ENCODE results near the gene EML3. TPM values are rescaled to one million over a fixed set of nuclear protein-coding genes. Genes with fewer than 3 reads are reported as not detected.
"Not testable (repeated sequence)": the region's sequence is repeated elsewhere in the genome, so short reads cannot be mapped to it uniquely, and the experiment has no call there.

EML3 gene
- total RNA-seq, 2 donors from 2014 or later, result 37.5 to 58.7 TPM

- DNase-seq, result peak; percentile 65
- Histone ChIP-seq H3K27me3 (no peaks in the 10 kb centered on the region), H3K9ac (ENCODE audit: low read depth in 2 of 2, low read length in 2 of 2) (peak overlapping the region; percentile 52 to 98), H3K27ac (peak overlapping the region; percentile 89), H3K4me3 (peak overlapping the region; percentile 85), H3K36me3 (no peaks in the 10 kb centered on the region), H3K9me3 (no peaks in the 10 kb centered on the region), H3K4me1 (peaks cover 18% of the 10 kb centered on the region)
- TF ChIP-seq CTCF (IDR thresholded peaks at IDR 0.05), result no peak
- intact Hi-C loops (cut with DNase I), result no loop called here
Measured at GRCh38 chr11:62575156-62575555, 37.4 kb downstream of the EML3 start.

- Histone ChIP-seq H3K36me3 (no peaks in the 10 kb centered on the region), H3K27me3 (no peaks in the 10 kb centered on the region), H3K4me3 (peak overlapping the region; percentile 85), H3K4me1 (peaks cover 18% of the 10 kb centered on the region), H3K9me3 (no peaks in the 10 kb centered on the region), H3K27ac (peak overlapping the region; percentile 89), H3K9ac (ENCODE audit: low read depth in 2 of 2, low read length in 2 of 2) (peak overlapping the region; percentile 87 to 98)
- peak; percentile 50 for DNase-seq
- no peak for TF ChIP-seq CTCF (IDR thresholded peaks at IDR 0.05)
- intact Hi-C loops (cut with DNase I), result no loop called here
Measured at GRCh38 chr11:62574363-62575071, 38.1 kb downstream of the EML3 start.

- peak; percentile 99 for DNase-seq
- Histone ChIP-seq H3K9me3 (no peaks in the 10 kb centered on the region), H3K36me3 (no peaks in the 10 kb centered on the region), H3K9ac (ENCODE audit: low read depth in 2 of 2, low read length in 2 of 2) (peak within 1 kb of the TSS; percentile 87 to 98), H3K4me1 (peaks cover 18% of the 10 kb centered on the region), H3K27ac (peak within 1 kb of the TSS; percentile 89), H3K27me3 (no peaks in the 10 kb centered on the region), H3K4me3 (peak within 1 kb of the TSS; percentile 85)
- TF ChIP-seq CTCF (IDR thresholded peaks at IDR 0.05), result no peak
- intact Hi-C loops (cut with DNase I), result no loop called here
Measured at GRCh38 chr11:62573592-62574362, 38.8 kb downstream of the EML3 start, which contains the start of gene EEF1G. EEF1G (minus strand) TSS chr11:62573891; CDS start chr11:62573842, 49 bp downstream.

GRCh38 chr11:62573006-62573591 lies 39.5 kb downstream of the EML3 start:
- Histone ChIP-seq H3K27me3 (no peaks in the 10 kb centered on the region), H3K9ac (ENCODE audit: low read depth in 2 of 2, low read length in 2 of 2) (peak overlapping the region; percentile 75 to 98), H3K27ac (peak overlapping the region; percentile 77), H3K36me3 (no peaks in the 10 kb centered on the region), H3K4me3 (peak overlapping the region; percentile 85), H3K4me1 (peaks cover 18% of the 10 kb centered on the region), H3K9me3 (no peaks in the 10 kb centered on the region)
- TF ChIP-seq CTCF (IDR thresholded peaks at IDR 0.05), result no peak
- intact Hi-C loops (cut with DNase I), result no loop called here
- DNase-seq, result no peak

- no peaks in the 10 kb centered on the region for H3K9me3 ChIP-seq
- H3K27me3 ChIP-seq, result no peaks in the 10 kb centered on the region
- peaks cover 3% of the 10 kb centered on the region for H3K36me3 ChIP-seq
- TF ChIP-seq CTCF (IDR thresholded peaks at IDR 0.05), result no peak
- no peak for DNase-seq
- H3K4me3 ChIP-seq, result peak overlapping the region; percentile 85
- H3K4me1 ChIP-seq, result peaks cover 18% of the 10 kb centered on the region
- peak overlapping the region in 1 of 2 donors; percentile 98 for H3K9ac ChIP-seq (ENCODE audit: low read depth in 2 of 2, low read length in 2 of 2)
- intact Hi-C loops (cut with DNase I), result no loop called here
- H3K27ac ChIP-seq, result no peak overlapping the region
Measured at GRCh38 chr11:62572431-62572830, 40.1 kb downstream of the EML3 start.

GRCh38 chr11:62571493-62571892 lies 41.1 kb downstream of the EML3 start:
- H3K9me3 ChIP-seq, DNase-seq: not testable (repeated sequence)
- H3K4me1 ChIP-seq, result peaks cover 12% of the 10 kb centered on the region

GRCh38 chr11:62570903-62571302 lies 41.7 kb downstream of the EML3 start:
- H3K4me1 ChIP-seq, result peaks cover 12% of the 10 kb centered on the region
- DNase-seq; H3K27ac ChIP-seq; H3K27me3 ChIP-seq; H3K4me3 ChIP-seq; intact Hi-C loops (cut with DNase I); H3K36me3 ChIP-seq; H3K9ac ChIP-seq (ENCODE audit: low read depth in 2 of 2, low read length in 2 of 2); H3K9me3 ChIP-seq: not testable (repeated sequence)

More at GRCh38 chr11:62571493-62571892, 41.1 kb downstream of the EML3 start:
- H3K9ac ChIP-seq (ENCODE audit: low read depth in 2 of 2, low read length in 2 of 2); intact Hi-C loops (cut with DNase I); H3K27me3 ChIP-seq; H3K36me3 ChIP-seq; H3K27ac ChIP-seq; H3K4me3 ChIP-seq: not testable (repeated sequence)
